RKO (cell line): Measurements from ENCODE around the gene APLNR.

ENCODE experiments used
- DNase-seq: peaks from one replicate; pipeline ENCODE4 v3.0.0-alpha.2; 2016; ENCODE audit warnings: low spot score

APLNR gene

DNA sequence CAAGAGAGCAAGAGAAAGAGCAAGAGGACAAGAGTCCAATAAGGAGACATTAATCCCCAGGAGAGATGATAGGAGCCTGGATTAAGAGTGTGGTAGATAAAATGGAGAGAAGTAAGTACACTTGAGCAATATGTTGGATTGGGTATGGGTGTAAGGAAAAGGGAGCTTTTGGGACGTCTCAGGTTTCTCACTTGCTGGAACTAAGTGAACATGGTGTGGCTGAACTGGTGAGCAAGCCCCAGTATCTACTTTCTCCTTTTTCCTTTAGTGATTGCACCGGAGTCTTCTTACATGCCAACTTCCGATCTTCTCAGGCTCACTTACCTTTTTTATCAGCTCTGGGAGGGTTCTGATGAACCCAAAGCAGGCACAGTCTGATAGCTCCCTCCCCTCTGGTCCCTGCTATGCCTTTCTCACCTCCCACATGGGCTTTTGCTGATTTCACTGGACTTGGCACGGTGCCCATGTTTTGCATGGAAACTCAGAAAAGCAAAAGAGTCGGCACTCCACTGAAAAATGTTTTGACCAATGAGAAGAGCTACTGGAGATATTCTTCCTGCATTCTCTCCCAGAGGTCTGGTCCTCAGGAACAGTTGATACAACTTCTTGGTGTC is 14.5 kb upstream of the APLNR start:
- no peak for DNase-seq

DNA sequence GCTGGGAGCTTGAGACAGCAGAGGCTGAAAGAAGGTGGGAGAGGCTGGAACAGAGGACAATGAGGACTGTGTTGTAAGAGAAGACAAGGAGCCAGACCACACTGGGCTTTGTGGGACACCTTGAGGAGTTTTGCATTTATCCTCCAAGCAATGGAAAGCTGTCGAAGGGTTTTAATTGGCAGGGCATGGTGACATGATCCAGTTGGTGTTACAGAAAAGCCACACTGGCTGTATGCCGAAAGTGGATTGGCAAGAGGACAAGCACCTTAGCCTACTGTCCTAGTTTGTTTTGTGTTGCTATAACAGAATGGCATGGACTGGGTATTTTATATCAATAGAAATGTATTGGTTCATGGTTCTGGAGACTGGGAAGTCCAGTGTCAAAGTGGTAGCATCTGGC is 14.0 kb upstream of the APLNR start:
- DNase-seq: no peak

DNA sequence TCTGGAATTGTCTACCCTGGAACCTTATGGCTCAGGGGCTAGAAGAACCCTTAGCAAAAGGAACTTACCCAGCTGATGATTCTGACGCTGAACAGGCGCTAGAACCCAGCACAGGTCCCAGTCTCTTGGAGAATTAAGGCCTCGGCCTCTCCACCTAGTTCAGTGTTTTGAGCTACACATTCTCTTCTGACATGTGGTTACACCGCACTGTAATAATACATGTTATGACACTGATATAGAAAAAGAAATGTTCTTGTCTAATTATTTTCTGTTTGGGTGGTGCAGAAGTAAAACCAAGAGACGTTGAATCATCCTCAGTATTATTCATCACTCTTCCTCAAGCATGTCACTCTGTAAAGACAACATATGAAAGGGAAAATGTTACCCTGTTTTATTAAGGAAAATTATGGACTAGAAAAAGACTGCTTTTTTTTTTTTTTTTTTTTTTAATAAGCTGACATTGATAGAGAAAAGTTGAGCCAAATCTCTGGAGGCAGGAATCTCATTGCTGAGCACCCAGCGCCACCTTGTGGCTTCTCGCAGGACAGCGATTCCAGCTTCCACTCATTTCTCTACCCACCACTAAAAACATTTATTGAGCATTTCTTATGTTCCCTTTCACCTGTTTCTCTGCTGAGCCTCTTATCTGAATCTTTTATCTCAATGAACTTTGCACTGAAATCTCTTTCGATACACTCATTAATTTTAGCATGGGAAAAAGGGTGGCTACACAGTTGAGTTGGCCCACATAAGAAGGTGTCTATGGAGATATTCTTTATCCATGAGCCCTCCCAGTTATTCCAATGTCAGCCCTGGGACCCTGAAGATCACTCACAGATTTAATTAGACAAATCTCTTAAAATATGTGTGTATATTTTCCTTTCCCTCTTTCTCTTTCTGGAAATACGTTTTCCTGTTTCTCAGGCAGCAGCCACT is 12.6 kb upstream of the APLNR start:
- DNase-seq: peak; percentile 62

DNA sequence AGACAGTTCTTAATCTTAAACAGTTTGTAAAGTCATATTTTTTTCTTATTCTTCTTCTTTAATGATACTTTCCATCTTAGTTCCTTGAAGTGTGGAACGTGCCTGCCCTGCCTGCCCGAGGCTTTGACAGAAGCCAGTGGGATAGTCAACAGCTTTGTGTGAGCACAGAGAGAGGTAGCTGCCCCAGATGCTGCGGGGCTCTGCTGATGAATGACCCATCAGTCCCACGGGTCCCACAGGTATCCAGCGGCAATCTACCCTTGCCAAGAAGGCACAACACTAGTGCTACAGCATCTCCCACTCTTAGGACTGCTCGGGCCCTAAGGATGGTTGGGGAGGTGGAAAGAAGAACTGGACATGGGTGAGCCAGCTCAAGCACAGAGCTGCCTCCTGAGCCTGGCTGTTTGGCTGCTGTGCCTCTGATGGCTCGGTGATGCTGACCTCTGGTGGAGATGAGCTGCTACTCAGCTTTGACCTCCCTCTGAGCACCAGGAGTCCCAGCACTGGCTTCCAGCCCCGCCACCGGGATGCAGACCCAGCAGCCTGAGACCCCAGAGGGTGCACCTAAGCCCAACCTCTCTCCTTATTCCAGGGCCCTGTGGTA is 11.8 kb upstream of the APLNR start:
- DNase-seq: peak; percentile 63

DNA sequence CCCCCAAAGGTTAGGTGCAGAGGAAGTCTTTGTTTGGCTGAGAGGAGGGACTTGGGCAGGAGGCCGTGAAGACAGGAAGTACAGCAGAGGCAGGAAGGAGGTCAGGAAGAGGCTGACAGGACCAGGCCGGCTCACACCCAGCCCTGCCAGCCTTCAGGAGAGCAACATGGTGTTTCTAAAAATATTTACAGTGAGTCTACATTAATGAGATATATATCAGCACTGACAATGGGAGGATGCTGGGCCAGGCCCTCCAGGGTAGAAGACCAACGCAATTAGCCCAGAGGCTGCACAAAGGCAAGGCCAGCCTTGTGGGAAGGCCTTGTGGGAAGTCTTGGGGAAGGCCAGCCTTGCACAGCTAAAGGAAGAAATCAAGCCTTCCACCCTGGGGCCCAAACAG is 7.9 kb upstream of the APLNR start:
- no peak for DNase-seq

DNA sequence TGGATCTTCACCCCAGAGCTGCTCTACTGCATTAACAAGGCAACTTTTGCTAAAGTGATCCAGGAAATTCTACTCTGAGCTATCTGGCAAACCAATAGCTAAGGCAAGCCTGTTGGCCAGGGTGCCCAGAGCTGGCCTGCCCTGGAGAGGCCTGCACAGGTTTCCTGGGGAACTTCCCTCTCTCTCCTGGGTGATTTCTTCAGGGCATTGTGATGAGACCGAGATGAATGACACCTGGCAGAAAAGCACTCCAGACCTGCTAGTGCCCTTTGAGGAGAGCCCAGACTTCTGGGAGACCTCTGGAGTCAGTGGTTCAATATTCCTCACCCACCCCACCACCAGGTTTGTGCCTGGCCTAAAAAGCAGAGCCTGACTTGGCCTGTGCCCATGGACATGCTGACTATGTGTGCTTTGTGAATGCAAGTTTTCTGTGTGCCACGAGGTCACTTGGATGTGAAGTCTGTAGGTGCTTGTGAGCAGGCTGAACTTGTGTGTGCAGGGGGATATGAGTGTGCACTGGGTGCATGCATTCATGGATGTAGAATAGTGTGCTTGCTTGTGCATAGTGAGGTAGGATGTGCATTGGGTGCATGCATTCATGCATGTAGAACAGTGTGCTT is 4.4 kb upstream of the APLNR start:
- no peak for DNase-seq

DNA sequence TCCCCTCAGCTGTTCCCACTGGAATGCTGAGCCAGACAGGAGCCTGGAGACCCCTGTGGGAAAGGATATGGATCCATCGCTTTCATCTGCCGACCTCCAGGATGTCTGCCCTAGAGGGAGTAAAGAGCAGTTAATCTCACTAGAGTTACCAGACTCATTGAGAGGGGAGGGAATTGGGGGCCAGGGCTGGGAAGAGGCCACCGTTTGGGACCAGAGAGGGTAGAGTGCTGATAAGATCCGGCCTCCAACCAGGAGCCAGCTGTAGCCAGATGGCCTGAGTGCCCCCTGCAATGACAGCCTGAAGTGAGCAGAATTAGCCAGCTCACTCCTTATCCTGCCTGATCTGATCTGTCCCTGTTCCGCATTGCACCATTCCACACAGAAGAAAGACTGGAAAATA is 3.7 kb upstream of the APLNR start:
- DNase-seq: no peak

DNA sequence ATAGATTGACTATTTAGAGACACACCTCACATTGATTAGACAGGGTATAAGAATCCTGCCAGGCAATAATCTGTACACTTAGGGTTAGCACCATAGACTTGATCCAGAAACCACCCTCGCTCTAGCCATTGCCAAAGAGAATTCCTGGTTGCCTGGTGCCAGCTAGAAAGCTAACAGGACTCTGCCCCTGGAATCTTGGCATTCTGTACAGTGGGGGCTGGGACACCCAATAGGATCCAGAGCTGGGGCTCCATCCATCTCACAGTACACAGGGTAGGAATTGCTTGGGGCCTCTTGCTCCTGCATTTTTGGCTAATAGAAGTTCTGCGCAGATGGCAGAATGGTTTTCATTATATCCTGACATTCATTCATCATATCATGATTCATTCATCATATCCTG is 3.0 kb upstream of the APLNR start:
- no peak for DNase-seq

DNA sequence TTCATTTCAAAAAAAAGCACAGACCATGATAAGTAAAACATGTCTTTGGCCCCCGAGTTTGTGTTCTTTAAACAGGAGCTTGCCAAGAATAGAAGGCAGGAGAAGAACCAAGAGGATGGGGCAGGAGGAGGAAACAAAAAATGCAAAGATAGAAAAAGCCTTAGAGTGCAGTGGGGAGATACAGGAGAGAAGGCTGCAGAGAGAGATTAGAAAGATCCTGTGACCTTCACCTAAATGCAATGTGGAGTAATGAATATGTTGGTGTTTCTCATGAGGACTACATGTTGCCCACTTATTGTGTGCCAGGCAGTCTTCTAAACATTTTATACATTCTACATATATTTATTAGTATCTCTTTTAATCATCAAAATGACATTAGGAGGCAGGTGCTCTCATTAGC is 2.3 kb upstream of the APLNR start:
- DNase-seq: no peak

DNA sequence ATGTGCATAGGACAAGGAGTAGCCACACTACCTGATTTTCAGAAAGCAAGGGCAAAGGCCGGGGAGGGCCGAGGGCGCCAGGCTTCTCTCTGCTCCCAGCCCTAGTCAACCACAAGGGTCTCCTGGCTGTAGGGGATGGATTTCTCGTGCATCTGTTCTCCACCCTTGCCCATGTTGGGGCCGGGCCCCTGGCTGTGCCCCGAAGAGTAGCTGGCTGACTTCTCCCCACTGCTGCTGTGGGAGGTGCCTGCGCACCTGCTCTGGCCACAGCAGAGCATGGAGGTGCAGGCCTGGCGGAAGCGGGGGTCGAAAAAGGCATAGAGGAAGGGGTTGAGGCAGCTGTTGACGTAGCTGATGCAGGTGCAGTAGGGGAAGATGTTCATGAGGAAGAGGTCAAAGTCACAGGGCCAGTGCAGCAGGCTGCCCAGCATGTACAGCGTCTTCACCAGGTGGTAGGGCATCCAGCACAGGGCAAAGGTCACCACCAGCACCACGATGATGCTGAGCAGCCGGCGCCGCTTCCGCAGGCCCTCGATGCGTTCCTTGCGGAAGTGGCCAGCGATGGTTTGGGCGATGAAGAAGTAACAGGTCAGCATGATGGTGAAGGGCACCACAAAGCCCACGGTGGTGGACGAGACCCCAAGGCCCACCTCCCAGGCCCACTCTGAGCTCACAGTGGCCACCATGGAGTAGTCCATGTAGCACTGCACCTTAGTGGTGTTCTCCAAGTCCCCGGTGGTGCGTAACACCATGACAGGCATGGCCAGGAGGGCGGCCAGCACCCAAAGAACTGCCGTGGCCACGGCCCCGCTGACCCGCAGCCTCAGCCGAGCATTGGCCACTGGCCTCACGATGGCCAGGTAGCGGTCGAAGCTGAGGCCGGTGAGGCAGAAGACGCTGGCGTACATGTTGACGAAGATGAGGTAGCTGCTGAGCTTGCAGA is 1.0 kb downstream of the APLNR start:
- no peak for DNase-seq

DNA sequence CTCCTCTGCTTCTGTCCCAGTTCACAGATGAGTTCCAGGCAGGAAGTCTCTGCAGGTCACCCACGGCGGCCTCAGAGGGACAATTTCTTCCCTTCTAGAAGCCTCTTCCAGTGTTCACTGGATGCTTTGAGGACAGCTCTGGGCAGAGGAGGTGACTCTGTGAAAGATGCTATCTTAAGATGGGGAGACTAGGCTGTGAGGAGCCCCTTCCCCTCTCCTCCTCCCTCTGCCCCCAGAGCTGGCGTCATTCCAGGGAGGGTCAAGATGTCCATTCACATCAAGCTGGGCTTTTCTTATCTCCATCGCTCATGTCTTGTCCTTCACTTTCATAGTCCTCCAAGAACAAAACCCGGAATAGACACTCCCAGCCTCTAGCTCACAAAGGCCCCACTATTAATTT is 3.3 kb downstream of the APLNR start:
- no peak for DNase-seq

DNA sequence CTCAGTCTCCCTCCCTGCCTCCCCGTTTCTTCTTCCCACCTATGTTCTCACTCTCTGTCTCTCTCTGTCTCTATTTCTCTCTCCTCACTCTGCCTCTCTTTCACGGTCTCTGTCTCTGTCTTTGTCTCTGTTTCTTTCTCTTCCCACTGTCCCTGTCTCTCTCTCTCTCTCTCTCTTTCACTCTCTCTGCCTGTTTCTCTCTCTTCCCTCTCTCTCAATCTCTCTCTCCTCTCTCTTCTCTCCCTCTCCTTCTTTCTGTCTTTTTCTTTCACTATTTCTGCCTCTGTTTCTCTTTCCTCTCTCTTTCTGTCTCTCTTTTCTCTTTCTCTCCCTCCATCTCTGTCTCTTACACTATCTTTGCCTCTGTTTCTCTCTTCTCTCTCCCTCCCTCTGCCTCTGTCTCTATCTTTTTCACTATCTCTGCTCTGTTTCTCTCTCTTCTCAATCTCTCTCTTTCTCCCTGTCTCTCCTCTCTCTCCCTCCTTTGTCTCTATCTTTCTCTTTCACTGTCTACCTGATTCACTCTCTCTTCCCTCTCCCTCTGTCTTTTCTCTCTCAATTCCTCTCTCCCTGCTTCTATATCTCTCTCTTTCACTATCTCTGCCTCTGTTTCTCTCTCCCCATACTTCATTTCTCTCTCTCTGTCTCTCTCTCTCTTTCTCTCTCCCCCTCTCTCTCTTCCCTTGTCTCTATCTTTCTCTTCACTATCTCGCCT is 5.4 kb downstream of the APLNR start:
- DNase-seq: no peak

DNA sequence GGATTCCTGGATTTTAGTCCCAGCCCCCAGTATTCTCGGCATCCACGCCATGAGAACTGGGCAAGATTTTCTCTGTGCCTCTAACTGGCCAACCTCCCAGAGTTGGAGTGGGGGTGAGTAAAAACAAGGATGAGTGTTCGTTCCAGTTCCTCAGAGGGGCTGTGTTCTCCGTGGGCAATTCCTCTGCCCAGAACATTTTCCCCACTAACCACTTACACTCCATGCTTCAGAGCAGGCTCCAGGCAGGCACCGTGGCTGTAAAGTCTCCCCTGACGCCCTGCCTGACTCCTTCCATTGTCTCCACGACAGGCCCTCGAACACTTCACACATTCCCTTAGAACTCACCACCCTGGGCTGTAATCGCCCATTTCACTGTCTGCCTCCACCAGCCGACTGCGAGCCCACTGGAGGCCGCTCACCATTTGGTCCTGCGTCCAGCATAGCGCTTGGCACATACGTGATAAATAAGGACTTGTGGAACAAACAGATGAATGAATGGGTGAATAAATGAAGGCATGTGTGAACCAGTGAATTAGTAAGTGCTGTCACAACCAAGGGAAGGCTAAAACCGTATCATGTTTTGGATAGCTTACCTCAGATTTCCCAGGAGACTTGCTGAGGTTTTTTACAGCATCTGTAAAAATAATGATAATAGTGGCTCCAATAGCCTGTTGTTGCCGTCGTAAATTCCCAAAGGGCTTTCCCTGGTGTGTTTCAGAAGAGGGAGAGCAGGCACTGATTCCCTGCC is 6.1 kb downstream of the APLNR start:
- DNase-seq: no peak

DNA sequence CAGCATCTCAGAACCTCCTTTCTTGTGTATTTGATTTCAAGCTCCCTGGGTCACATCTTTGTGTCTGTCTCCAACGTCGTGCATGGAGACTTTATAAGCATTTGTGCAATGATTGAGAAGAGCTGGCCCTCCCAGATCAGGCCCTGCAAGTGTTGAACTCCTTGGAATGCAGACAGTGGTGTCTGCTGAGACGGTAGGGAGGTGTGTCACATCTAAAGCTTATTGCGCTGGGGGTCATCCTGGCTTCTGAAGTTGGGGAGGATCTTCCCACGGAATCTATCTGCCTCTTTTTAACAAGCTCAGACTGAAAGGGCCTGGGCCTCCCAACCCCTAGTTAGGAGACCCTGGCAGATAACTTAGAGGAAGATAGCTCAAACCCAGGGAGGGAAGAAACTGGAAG is 6.7 kb downstream of the APLNR start:
- DNase-seq: no peak

DNA sequence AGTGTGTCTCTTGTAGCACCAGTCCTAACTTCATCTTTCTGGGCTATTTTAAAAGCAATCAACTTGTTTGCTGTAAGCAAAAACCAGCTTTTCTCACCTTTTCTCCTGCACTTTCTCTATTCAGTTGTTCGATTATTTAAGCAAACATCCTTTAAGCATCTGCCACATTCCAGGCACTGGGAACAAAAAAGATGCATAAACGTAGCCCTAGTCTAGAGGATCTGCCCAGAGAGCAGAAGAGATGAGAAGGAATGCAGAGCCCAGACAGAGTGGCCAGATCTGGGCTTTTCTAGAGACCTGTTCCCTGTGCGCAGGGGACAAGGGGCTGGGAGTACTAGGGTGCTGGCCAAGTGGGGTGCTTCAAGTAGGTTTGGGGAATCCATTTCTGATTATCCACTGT is 8.4 kb downstream of the APLNR start:
- DNase-seq: no peak

DNA sequence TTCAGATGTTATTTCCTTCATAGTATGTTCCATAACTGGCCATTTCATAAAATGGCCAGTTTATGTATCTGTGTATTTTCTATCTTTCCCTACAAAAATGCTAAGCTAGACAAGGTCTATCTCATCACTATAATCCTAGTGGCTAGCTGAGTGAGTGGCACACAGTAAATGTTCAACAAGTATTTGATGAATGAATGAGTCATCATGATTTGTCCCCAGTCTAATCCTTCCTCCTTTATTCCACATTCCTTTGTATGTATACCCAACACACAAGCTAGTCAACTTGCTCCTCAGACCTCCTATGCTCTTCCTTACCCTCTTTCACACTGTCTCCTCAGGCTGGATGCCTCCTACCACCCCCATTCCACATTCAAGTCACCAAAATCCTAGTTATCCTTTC is 12.5 kb downstream of the APLNR start:
- DNase-seq: peak; percentile 37

DNA sequence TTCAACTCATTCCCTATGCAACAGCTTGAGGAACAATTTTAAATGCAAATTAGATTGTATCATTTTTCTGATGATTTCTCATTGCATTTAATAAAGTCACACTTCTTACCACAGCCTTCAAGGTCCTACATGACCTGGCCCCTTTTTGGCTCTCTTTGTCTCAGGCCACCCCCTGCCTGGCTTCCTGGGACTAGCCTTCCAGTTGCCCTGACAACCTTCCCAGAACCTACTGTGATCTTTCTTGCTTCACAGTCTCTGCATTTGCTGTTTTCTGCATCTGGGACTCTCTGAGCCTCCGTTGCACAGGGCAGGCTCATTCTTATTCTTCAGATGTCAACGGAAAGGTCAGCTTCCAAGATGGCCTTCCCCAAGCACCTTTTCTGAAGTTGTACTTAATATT is 12.9 kb downstream of the APLNR start:
- DNase-seq: no peak

DNA sequence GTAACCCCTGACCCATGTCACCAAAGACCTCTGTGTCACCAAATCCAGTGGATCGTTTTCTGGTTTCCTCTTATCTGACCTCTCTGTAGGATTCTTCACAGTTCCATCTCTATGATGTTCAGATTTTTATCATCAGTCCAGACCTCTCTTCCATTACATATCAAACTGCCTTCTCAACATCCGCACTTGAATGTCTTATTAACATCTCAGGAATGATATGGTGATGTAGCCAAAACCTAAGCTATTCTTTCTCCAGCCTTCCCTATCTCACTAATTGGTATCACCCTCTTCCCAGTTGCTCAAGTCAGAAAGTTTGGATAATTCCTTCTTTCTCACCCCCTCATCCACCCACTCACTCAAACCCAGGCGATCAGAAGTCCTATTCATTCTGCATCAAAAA is 13.4 kb downstream of the APLNR start:
- DNase-seq: no peak

DNA sequence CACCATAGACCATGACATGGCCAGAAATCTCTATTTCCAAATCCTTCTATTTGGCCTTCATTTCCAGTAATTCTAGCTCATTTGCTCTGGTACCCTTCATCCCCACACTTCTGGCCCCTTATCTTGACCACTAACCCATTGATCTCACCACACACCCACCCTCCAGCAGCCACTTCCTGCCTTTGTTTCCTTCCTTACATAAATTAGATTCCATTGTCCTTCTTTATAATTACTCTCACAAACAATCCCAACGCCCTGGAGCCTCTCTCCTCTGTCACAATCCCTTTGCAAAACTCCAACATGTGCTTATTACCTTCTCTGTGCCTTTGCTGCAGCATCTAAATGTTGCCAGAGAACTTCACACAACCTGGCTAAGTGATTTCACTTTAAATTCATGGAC is 14.8 kb downstream of the APLNR start:
- DNase-seq: no peak

DNA sequence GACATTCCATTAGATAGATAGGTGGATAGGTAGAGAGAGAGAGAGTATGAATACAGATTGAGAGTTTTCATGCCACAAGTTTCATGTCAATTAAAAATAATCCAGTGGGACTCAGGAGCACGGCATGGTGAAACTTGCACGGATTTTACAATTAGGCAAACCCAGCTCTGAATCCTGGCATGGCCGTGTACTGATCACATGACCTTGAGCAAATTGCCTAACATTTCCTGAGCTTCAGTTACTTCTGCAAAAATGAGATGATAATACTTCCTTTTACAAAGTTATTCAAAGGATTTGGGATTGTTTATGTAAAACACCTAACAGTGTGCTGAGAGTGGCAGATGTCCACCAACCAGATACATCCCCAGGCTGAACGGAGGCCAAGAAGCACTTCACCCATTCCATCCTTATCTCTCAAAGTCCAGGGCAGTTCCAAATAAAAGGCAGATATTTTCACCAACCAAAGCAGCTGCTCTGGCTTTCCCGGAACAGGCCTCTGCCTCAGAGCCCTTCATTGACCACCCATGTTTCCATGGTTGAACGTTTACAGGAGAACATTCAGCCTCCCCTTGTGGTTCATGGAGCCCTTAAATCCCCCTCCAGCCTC is 17.9 kb downstream of the APLNR start:
- no peak for DNase-seq
